PC-9 (cell line): ENCODE results near the gene KLK5. TPM values are rescaled to one million over a fixed set of nuclear protein-coding genes. Genes with fewer than 3 reads are reported as not detected.

Source experiments
- BruUV-seq: library from RNA; stranded (reverse); fragments of 400-500 nt; replicated peaks from 2 replicates; lab custom pipeline; 2021; lab: Mats Ljungman, UMichigan
- CTCF ChIA-PET: fragments of 300-600 bp; sonication (Branson Sonifier 250); formaldehyde crosslinking; loops from one replicate; lab custom pipeline; 2022; ENCODE audit warnings: antibody characterized with exemption; lab: Charles Lee
- POLR2A ChIA-PET: fragments of 300-600 bp; sonication (Branson Sonifier 250); formaldehyde crosslinking; loops from one replicate; lab custom pipeline; 2022; ENCODE audit warnings: antibody characterized with exemption; ENCODE audit not compliant: unreplicated experiment; lab: Charles Lee
- DNase-seq, 2 experiments: peaks; one replicate each; pipeline versions ENCODE4 v3.0.0 to v3.0.0-alpha.2; 2015 to 2022; ENCODE audit warnings: mixed read lengths in 1 of 2
- H2AFZ ChIP-seq: fragments of 200-600 bp; sonication (generic); 2 replicates; pipeline ENCODE4 v1.8.1; 2017; ENCODE audit warnings: antibody characterized with exemption
- H3F3A ChIP-seq: fragments of 200-600 bp; sonication (generic); 2 replicates; pipeline ENCODE4 v1.8.1; 2017; ENCODE audit warnings: antibody characterized with exemption, mild to moderate bottlenecking, low read depth; ENCODE audit not compliant: insufficient read depth
- H3K27ac ChIP-seq: fragments of 200-600 bp; sonication (generic); 2 replicates; pipeline ENCODE4 v1.6.1; 2016; ENCODE audit warnings: mixed run types
- H3K27me3 ChIP-seq: fragments of 200-600 bp; sonication (generic); 2 replicates; pipeline ENCODE4 v1.6.1; 2016; ENCODE audit warnings: low read depth, mixed run types; ENCODE audit not compliant: insufficient read depth
- H3K36me3 ChIP-seq: fragments of 200-600 bp; sonication (generic); 2 replicates; pipeline ENCODE4 v1.6.1; 2016; ENCODE audit warnings: low read depth, mixed run types
- H3K4me1 ChIP-seq: fragments of 200-600 bp; sonication (generic); replicated peaks from 2 replicates; pipeline ENCODE4 v1.6.1; 2016; ENCODE audit warnings: mixed run types; ENCODE audit not compliant: insufficient read depth
- H3K4me2 ChIP-seq: fragments of 200-600 bp; sonication (generic); 2 replicates; pipeline ENCODE4 v1.6.1; 2017; ENCODE audit warnings: mixed run types
- H3K4me3 ChIP-seq: fragments of 200-600 bp; sonication (generic); 2 replicates; pipeline ENCODE4 v1.6.1; 2016; ENCODE audit warnings: mixed run types
- H3K79me2 ChIP-seq: fragments of 200-600 bp; sonication (generic); 2 replicates; pipeline ENCODE4 v1.6.1; 2017; ENCODE audit warnings: low read depth, mixed run types
- H3K9me2 ChIP-seq: fragments of 200-600 bp; sonication (generic); 2 replicates; pipeline ENCODE4 v1.8.1; 2017; ENCODE audit warnings: mild to moderate bottlenecking; ENCODE audit not compliant: insufficient read depth
- H3K9me3 ChIP-seq: fragments of 200-600 bp; sonication (generic); 2 replicates; pipeline ENCODE4 v1.8.1; 2016; ENCODE audit warnings: low read depth; ENCODE audit not compliant: insufficient read depth
- H4K20me1 ChIP-seq: fragments of 200-600 bp; sonication (generic); 2 replicates; pipeline ENCODE4 v1.8.1; 2017; ENCODE audit not compliant: insufficient read depth
- CTCF ChIP-seq: fragments of 200-600 bp; sonication (generic); conservative IDR thresholded peaks from 2 replicates; pipeline ENCODE4 v1.6.1; 2017; ENCODE audit warnings: mixed run types, antibody characterized with exemption, mild to moderate bottlenecking, moderate library complexity
- EZH2 ChIP-seq: fragments of 200-600 bp; sonication (generic); IDR thresholded peaks from 2 replicates; pipeline ENCODE4 v1.8.0; 2017; ENCODE audit warnings: antibody characterized with exemption, low read depth
- intact Hi-C: fragments of 100-400 bp; cut with micrococcal nuclease; formaldehyde crosslinking; loops from one replicate; pipeline ENCODE4 v1.10.0; 2022; ENCODE audit not compliant: unreplicated experiment
- total RNA-seq: library from RNA; stranded (reverse); gene quantifications from 2 replicates; pipeline ENCODE4 v1.2.3, GENCODE V29; 2021

Gene KLK5
- total RNA-seq, 1 experiment from 2014 or later = 405 TPM

- Histone ChIP-seq H3K4me2 (no peak within 1 kb of the TSS), H3K27ac (no peak within 1 kb of the TSS), H3K9me2 (no peaks in the 10 kb centered on the region), H2AFZ (no peak within 1 kb of the TSS), H3K79me2 (no peaks in the 10 kb centered on the region), H3K36me3 (0 out of 2 replicates have a peak, but pooled peaks cover 5% of the 10 kb centered on the region), H3K4me1 (peaks cover 12% of the 10 kb centered on the region), H3K9me3 (no peaks in the 10 kb centered on the region), H3K4me3 (no peak within 1 kb of the TSS), H4K20me1 (no peaks in the 10 kb centered on the region), H3K27me3 (no peaks in the 10 kb centered on the region), H3F3A (peaks cover 17% of the 10 kb centered on the region; the same call in 1 of the 2 replicates)
- no TSS peak for BruUV-seq
- ChIA-PET POLR2A (interaction anchor here (0.7 to 1.3 kb wide), 6 partner anchors 9 to 130 kb away, joined by 4 to 5 read pairs (median 4); no protein-coding TSS in a partner anchor), CTCF (interaction anchor here (0.6 to 1.2 kb wide), 2 partner anchors 17 to 34 kb away, joined by 4 read pairs; partner anchors contain the start of gene KLK8)
- DNase-seq = peak in 1 of 2 experiments; percentile 65
- no peak for TF ChIP-seq EZH2
- no peak for TF ChIP-seq CTCF
- intact Hi-C loops = no loop called here
Measured at GRCh38 chr19:50983625-50984292, 30.9 kb upstream of the KLK5 start, which contains the start of gene KLK7. Gene KLK7, minus strand, starts transcription at chr19:50983917. Its CDS starts 1,518 bp downstream, at chr19:50982399.

GRCh38 chr19:50982186-50982585, 29.3 kb upstream of the KLK5 start:
- ChIA-PET POLR2A (interaction anchor here (1.1 kb wide), 1 partner anchor 49 kb away, joined by 3 read pairs; no protein-coding TSS in a partner anchor), CTCF (interaction anchor here (0.6 to 0.7 kb wide), 4 partner anchors 13 to 1584 kb away, joined by 4 to 21 read pairs (median 6); partner anchors contain the start of gene KLK6)
- H3K79me2 ChIP-seq = no peaks in the 10 kb centered on the region

More at GRCh38 chr19:50982186-50982585, 29.3 kb upstream of the KLK5 start:
- Histone ChIP-seq H3K9me3 (no peaks in the 10 kb centered on the region), H3F3A (peaks cover 17% of the 10 kb centered on the region; the same call in 1 of the 2 replicates), H3K4me2 (no peak overlapping the region), H3K4me3 (no peak overlapping the region), H2AFZ (no peak overlapping the region), H4K20me1 (no peaks in the 10 kb centered on the region), H3K4me1 (peaks cover 18% of the 10 kb centered on the region), H3K27me3 (no peaks in the 10 kb centered on the region), H3K36me3 (peaks cover 3% of the 10 kb centered on the region; the same call in 1 of the 2 replicates), H3K27ac (no peak overlapping the region), H3K9me2 (no peaks in the 10 kb centered on the region)
- DNase-seq = no peak
- BruUV-seq = no TSS peak
- intact Hi-C loops = no loop called here
- TF ChIP-seq EZH2 (no peak), CTCF (no peak)
